ENCODE measurements around the gene MCRIP1. TPM values are rescaled to one million over a fixed set of nuclear protein-coding genes. Genes with fewer than 3 reads are reported as not detected.

The MCRIP1 gene
- total and polyA plus RNA-seq, 2 of the 13 experiments (the other 11 are each of a cell fraction or from before 2014, with no cell fraction given): 79.7 to 84.9 TPM

- whole genome bisulfite sequencing (ENCODE audit: low lambda C conversion rate): 74% methylated on average over 11 of the region's 11 CpGs
- no TSS peak for BruUV-seq (replicated peaks)
- Histone ChIP-seq H3K4me1 (ENCODE audit: insufficient read depth, low read length) (peaks cover 31% of the 10 kb centered on the region), H2AFZ (ENCODE audit: low read length) (no peak overlapping the region), H3K9me3 (ENCODE audit: low read length) (no peaks in the 10 kb centered on the region), H3K4me3 (replicated peaks in 1 of 3; ENCODE audit: insufficient read depth in 1 of 3, low read depth in 2 of 3, low read length in 3 of 3) (no peak overlapping the region), H4K20me1 (ENCODE audit: insufficient read depth, low read length) (no peaks in the 10 kb centered on the region; the same call in 1 of the 2 replicates), H3K27me3 (ENCODE audit: control insufficient read depth in 1 of 2, insufficient read depth in 2 of 2, low read length in 2 of 2) (no peaks in the 10 kb centered on the region; a peak in 1 of 5 replicates), H3K27ac (ENCODE audit: extremely low read length, insufficient read depth, low read length) (no peak overlapping the region), H3K9ac (ENCODE audit: insufficient read depth, low read depth, low read length) (peak overlapping the region; percentile 2; the same call in 1 of the 2 replicates), H3K36me3 (replicated peaks in 1 of 2; ENCODE audit: control insufficient read depth in 1 of 2, insufficient read depth in 2 of 2, low read length in 2 of 2) (peaks cover 2 to 6% of the 10 kb centered on the region in 2 experiments; a peak in 2 of 5 replicates), H3K4me2 (ENCODE audit: low read depth, low read length) (no peak overlapping the region), H3K79me2 (ENCODE audit: insufficient read depth, low read length) (peaks cover 3% of the 10 kb centered on the region)
- POLR2A ChIA-PET: interaction anchor here (1.0 kb wide), 1 partner anchor 13 kb away, joined by 3 read pairs; no protein-coding TSS in a partner anchor
- peak; percentile 37 for FAIRE-seq
- in situ Hi-C loops (cut with HindIII; ENCODE audit: extremely low pct_ligation_motif_present, low pct_unique_long_range_greater_than_20kb) (no loop called here), intact Hi-C loops (cut with micrococcal nuclease; ENCODE audit: unreplicated experiment) (no loop called here)
- DNase-seq (ENCODE audit: low spot score): peak; percentile 56
- ATAC-seq: peak; percentile 55
- CTCF ChIA-PET (ENCODE audit: low intra/inter-chr PET ratio, low total read pairs): interaction anchor here (1.0 kb wide), 1 partner anchor 34 kb away, joined by 3 read pairs; no protein-coding TSS in a partner anchor
- TF ChIP-seq STAG1 (CRISPR knock-in tag; IDR thresholded peaks at IDR 0.05): peak; percentile 38
- TF ChIP-seq PAF1 (CRISPR knock-in tag; IDR thresholded peaks at IDR 0.05): no peak
- no peak for TF ChIP-seq PTBP1 (IDR thresholded peaks at IDR 0.05; ENCODE audit: low read depth, low read length, poor library complexity, severe bottlenecking)
- TF ChIP-seq ARID2 (CRISPR knock-in tag; IDR thresholded peaks at IDR 0.05; ENCODE audit: borderline replicate concordance): no peak
- no peak for TF ChIP-seq ZNF660 (CRISPR knock-in tag; IDR thresholded peaks at IDR 0.05; ENCODE audit: borderline replicate concordance, low read depth)
- TF ChIP-seq RBAK (CRISPR knock-in tag; IDR thresholded peaks at IDR 0.05): no peak
- peak; percentile 31 for TF ChIP-seq AGO2 (optimal IDR thresholded peaks at IDR 0.05; ENCODE audit: low read depth, low read length)
- TF ChIP-seq ZNF160 (CRISPR knock-in tag; IDR thresholded peaks at IDR 0.05): no peak
- peak; percentile 61 for TF ChIP-seq CTCF (CRISPR knock-in tag; IDR thresholded peaks at IDR 0.05)
- TF ChIP-seq CENPT (CRISPR knock-in tag; IDR thresholded peaks at IDR 0.05; ENCODE audit: low read depth): no peak
- TF ChIP-seq NCOA5 (CRISPR knock-in tag; IDR thresholded peaks at IDR 0.05): no peak
- no peak for TF ChIP-seq MAF1 (CRISPR knock-in tag; IDR thresholded peaks at IDR 0.05; ENCODE audit: borderline replicate concordance)
- TF ChIP-seq NFIC (IDR thresholded peaks at IDR 0.05; ENCODE audit: low read length): no peak
- TF ChIP-seq RAD21 (CRISPR knock-in tag; IDR thresholded peaks at IDR 0.05): peak; percentile 58
- no peak for TF ChIP-seq ZNF740 (CRISPR knock-in tag; IDR thresholded peaks at IDR 0.05)
- TF ChIP-seq ESRRA (CRISPR knock-in tag; IDR thresholded peaks at IDR 0.05; ENCODE audit: low read depth): no peak
- TF ChIP-seq ZNF883 (CRISPR knock-in tag; IDR thresholded peaks at IDR 0.05; ENCODE audit: not compliant biosample characterization): no peak
- no peak for TF ChIP-seq HNF4G (IDR thresholded peaks at IDR 0.05; ENCODE audit: borderline replicate concordance, low read depth, low read length)
- TF ChIP-seq HNF4G (CRISPR knock-in tag; IDR thresholded peaks at IDR 0.05; ENCODE audit: borderline replicate concordance, low read depth): no peak
- TF ChIP-seq MXI1 (IDR thresholded peaks at IDR 0.05; ENCODE audit: borderline replicate concordance, low read depth, low read length): no peak
- no peak for TF ChIP-seq ZNF772 (CRISPR knock-in tag; IDR thresholded peaks at IDR 0.05)
- no peak for TF ChIP-seq MIER2 (CRISPR knock-in tag; IDR thresholded peaks at IDR 0.05)
- no peak for TF ChIP-seq ZMAT5 (CRISPR knock-in tag; IDR thresholded peaks at IDR 0.05; ENCODE audit: borderline replicate concordance, low read depth)
Observed at GRCh38 chr17:81825841-81826466, 7.1 kb downstream of the MCRIP1 start.
